ENCODE data around the gene CYB5A.

CYB5A gene

DNA sequence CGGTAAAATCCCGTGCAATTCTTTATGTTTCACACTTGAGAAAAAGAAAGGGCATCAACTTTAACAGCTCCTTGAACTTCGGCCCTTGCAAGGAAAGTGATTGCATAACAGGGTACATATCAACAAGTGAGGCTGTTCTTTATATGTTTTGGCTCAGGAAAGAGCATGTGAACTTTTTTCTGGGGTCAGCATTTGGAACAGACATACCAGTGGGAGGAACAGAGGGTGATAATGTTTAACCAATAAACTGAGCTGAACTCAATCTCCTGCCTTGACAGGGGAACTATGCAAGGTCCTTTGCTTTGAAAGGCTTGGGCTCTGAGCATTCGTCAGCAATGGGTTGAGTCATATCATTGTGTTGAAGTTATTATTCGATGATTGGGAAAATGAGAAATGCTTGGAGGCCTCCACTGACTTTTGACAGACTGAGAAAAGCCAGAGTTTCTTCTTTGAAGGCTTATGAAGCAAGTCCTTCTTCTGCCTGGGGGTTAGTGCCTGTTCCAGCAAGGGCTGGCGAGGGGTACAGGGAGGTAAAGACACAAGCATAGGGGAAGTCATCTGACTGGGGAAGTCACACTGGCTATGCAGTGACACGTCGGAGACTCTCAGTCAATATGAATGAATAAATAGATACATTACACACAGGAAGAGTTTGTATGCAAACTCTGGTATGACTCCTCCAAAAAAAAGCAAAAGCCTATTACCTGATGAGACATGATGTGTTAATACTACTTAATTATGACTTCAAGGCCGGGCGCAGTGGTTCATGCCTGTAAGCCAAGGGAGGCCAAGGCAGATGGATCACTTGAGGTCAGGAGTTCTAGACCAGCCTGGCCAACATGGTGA is 57.2 kb downstream of the CYB5A start:
- TF ChIP-seq MAX (IDR thresholded peaks at IDR 0.05) = no peak
- peak; percentile 63 for TF ChIP-seq CEBPB (IDR thresholded peaks at IDR 0.05)
- no peak for TF ChIP-seq ZBTB7A (IDR thresholded peaks at IDR 0.05; ENCODE audit: low read depth)
- no peak for TF ChIP-seq FOXM1 (IDR thresholded peaks at IDR 0.05; ENCODE audit: borderline replicate concordance, low read depth)
- no peak for TF ChIP-seq TCF12 (IDR thresholded peaks at IDR 0.05; ENCODE audit: low read depth)
- no peak for TF ChIP-seq RAD21 (IDR thresholded peaks at IDR 0.05; ENCODE audit: low read depth)

DNA sequence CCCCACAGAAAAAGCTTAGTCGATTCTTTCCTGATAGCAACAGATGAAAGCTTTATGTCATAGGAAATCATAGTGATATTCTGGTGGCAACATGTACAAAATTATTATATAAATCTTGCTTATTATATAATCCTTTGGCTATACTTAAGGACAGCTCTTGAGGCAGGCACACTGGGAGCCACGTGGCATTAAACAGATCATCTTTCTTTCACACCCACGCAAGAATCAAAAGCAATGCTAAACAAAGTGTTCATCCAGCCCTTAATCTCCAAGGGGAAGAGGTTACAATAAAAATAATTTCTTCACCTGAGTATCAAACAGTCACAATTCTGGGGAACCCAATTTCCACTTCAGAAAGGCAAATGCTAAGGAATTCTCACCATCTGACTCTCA is 57.8 kb downstream of the CYB5A start:
- TF ChIP-seq YY1 (IDR thresholded peaks at IDR 0.05; ENCODE audit: low read depth) (no peak), ZBTB7A (IDR thresholded peaks at IDR 0.05; ENCODE audit: low read depth) (no peak), FOXM1 (IDR thresholded peaks at IDR 0.05; ENCODE audit: borderline replicate concordance, low read depth) (no peak), TCF12 (IDR thresholded peaks at IDR 0.05; ENCODE audit: low read depth) (no peak), NFIC (IDR thresholded peaks at IDR 0.05) (no peak), TAF1 (IDR thresholded peaks at IDR 0.05; ENCODE audit: low read depth) (no peak)

DNA sequence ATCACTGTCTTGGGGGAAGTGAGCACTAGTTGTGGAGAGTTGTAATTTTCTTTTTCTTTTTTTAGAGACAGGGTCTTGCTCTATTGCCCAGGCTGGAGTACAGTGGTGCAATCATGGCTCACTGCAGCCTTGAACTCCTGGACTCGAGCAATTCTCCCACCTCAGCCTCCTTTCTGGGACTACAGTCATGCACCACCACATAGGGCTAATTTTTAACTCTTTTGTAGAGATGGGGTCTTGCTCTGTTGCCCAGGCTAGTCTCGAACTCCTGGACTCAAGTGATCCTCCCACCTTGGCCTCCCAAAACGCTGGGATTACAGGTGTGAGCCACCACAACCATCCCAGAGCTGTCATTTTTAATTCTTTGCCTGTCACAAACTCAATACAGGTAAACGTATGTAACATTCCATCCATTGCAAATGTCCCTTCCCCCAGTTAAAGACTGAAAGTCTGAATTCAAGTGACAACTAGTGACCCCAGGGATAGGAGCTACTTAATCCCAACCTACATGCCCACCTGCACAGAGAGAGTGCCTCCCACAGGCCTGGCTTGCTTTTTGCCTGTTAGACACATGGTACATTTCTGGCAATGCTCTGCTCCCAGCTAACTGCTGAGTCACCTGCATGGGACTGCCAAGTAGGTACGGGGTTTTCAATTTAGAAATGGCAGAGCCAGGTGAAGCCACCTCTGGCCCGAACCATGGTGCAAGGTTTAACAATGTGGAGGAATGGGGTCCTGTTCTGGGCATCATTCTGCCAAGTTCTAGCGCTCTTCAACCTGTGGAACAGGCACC is 60.6 kb downstream of the CYB5A start:
- TF ChIP-seq EP300 (IDR thresholded peaks at IDR 0.05; ENCODE audit: borderline replicate concordance) (no peak), YY1 (IDR thresholded peaks at IDR 0.05; ENCODE audit: low read depth) (no peak), REST (IDR thresholded peaks at IDR 0.05; ENCODE audit: low read depth) (no peak), FOXM1 (IDR thresholded peaks at IDR 0.05; ENCODE audit: borderline replicate concordance, low read depth) (no peak), TCF12 (IDR thresholded peaks at IDR 0.05; ENCODE audit: low read depth) (no peak), MAX (IDR thresholded peaks at IDR 0.05) (no peak), ZBTB7A (IDR thresholded peaks at IDR 0.05; ENCODE audit: low read depth) (no peak), EGR1 (IDR thresholded peaks at IDR 0.05) (no peak), NFIC (IDR thresholded peaks at IDR 0.05) (no peak), RAD21 (IDR thresholded peaks at IDR 0.05; ENCODE audit: low read depth) (no peak), CREB1 (IDR thresholded peaks at IDR 0.05; ENCODE audit: low read depth) (no peak), TEAD4 (IDR thresholded peaks at IDR 0.05) (no peak), TAF1 (IDR thresholded peaks at IDR 0.05; ENCODE audit: low read depth) (no peak), CEBPB (IDR thresholded peaks at IDR 0.05) (no peak)
- TF ChIP-seq, protein P1, sequence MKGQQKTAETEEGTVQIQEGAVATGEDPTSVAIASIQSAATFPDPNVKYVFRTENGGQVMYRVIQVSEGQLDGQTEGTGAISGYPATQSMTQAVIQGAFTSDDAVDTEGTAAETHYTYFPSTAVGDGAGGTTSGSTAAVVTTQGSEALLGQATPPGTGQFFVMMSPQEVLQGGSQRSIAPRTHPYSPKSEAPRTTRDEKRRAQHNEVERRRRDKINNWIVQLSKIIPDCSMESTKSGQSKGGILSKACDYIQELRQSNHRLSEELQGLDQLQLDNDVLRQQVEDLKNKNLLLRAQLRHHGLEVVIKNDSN (IDR thresholded peaks at IDR 0.05) = no peak

DNA sequence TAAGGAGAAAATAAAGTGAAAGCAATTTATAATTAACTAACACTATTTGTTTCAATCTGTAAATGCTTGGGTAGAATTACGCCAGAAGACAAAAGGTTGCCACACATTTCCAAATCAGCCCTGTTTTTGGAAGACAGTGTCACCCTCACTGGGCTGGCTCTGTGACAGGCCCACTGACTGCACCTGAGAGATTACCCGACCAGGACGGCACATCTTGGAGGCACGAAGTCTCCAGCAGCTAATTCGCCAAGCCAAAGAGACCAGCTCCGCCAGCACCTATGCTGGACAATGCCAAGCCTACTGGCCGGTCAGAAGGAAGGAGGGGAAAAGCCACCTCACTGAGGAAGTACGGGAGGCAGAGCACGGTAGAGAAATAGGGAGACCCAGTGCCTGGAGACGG is 61.9 kb downstream of the CYB5A start:
- TF ChIP-seq YY1 (IDR thresholded peaks at IDR 0.05; ENCODE audit: low read depth) (no peak), EGR1 (IDR thresholded peaks at IDR 0.05) (no peak), EP300 (IDR thresholded peaks at IDR 0.05; ENCODE audit: borderline replicate concordance) (no peak), NFIC (IDR thresholded peaks at IDR 0.05) (no peak), FOXM1 (IDR thresholded peaks at IDR 0.05; ENCODE audit: borderline replicate concordance, low read depth) (no peak), TEAD4 (IDR thresholded peaks at IDR 0.05) (no peak), MAX (IDR thresholded peaks at IDR 0.05) (no peak), TAF1 (IDR thresholded peaks at IDR 0.05; ENCODE audit: low read depth) (no peak), CEBPB (IDR thresholded peaks at IDR 0.05) (no peak)
- TF ChIP-seq, protein P1 (IDR thresholded peaks at IDR 0.05) = no peak

GRCh38 chr18:74229005-74229404 is 62.8 kb downstream of the CYB5A start:
- no peak for TF ChIP-seq EGR1 (IDR thresholded peaks at IDR 0.05)
- TF ChIP-seq MAX (IDR thresholded peaks at IDR 0.05) = no peak
- no peak for TF ChIP-seq RAD21 (IDR thresholded peaks at IDR 0.05; ENCODE audit: low read depth)
- TF ChIP-seq TAF1 (IDR thresholded peaks at IDR 0.05; ENCODE audit: low read depth) = no peak
- no peak for TF ChIP-seq EP300 (IDR thresholded peaks at IDR 0.05; ENCODE audit: borderline replicate concordance)
- TF ChIP-seq YY1 (IDR thresholded peaks at IDR 0.05; ENCODE audit: low read depth) = no peak
- TF ChIP-seq, protein P1 (IDR thresholded peaks at IDR 0.05) = no peak
- no peak for TF ChIP-seq TEAD4 (IDR thresholded peaks at IDR 0.05)
- no peak for TF ChIP-seq CREB1 (IDR thresholded peaks at IDR 0.05; ENCODE audit: low read depth)
- TF ChIP-seq REST (IDR thresholded peaks at IDR 0.05; ENCODE audit: low read depth) = no peak

All from Ishikawa (cell line).